Stimulated activated naive CD4-positive, alpha-beta T cell (primary cell): ENCODE data around the gene ABCD3.

Experiments used
- DNase-seq, 6 experiments: peaks; one replicate each; lab custom pipeline; 2025; lab: John Stamatoyannopoulos, UW

The ABCD3 gene

GRCh38 chr1:94463056-94463764, 45.0 kb downstream of the ABCD3 start:
- DNase-seq, result no peak

- peak in 3 of 6 experiments; percentile 22 to 55 (median 44) for DNase-seq
These were observed 45.7 kb downstream of the ABCD3 start for GRCh38 chr1:94463765-94464330.

DNA sequence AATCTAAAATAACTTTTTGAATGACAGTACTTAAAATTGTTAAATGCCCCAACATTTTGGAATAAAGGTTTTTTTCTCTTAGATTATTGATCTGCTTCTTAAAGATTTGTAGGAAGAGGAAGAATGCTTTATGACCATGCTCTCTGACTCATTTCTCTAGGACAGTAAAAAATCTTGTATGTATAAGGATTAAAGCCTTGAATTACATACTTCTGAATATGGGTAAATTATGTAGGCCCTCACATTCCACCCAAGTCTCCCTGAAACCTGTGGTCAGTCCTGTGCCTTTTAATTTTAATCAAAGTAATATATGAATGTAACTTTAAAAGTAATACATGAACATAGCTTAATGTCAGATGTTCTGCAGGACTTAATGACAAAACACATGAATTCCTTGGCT, 50.5 kb downstream of the ABCD3 start:
- DNase-seq, result no peak

DNA sequence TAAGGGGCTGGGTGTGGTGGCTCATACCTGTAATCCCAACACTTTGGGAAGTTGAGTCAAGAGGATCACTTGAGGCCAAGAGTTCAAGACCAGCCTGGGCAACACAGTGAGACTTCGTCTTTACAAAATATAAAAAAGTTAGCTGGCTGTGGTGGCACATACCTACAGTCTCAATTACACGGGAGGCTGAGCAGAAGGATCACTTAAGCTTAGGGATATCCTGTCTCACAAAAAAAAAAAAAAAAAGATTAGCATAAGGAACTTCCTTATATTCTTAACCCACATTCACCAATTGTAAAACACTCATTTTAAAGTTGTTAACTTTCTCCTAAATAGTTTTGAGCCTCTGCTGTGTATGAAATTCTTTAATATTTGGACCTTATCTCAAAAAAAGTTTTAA, 53.1 kb downstream of the ABCD3 start:
- DNase-seq, result no peak

DNA sequence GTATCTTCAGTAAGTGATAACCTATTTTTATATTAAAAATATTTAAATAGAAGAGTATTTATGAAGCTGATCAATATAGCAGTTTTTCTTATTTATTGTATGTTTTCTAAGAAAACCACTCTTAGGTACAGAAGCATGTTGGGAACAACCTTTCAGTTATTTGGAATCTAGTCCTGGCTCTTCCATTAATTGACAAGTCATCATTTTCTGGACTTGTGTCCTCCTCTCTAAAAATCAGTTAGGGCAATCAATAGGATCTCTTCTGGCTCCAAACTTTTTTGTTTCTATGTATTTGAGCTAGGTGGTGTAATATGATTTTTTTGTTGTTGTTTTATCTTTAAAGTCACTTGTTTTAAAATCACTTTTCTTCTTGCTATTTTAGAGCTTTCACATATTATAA, 57.0 kb downstream of the ABCD3 start:
- no peak for DNase-seq

- no peak for DNase-seq
These were observed 61.5 kb downstream of the ABCD3 start for GRCh38 chr1:94479682-94480081.

DNA sequence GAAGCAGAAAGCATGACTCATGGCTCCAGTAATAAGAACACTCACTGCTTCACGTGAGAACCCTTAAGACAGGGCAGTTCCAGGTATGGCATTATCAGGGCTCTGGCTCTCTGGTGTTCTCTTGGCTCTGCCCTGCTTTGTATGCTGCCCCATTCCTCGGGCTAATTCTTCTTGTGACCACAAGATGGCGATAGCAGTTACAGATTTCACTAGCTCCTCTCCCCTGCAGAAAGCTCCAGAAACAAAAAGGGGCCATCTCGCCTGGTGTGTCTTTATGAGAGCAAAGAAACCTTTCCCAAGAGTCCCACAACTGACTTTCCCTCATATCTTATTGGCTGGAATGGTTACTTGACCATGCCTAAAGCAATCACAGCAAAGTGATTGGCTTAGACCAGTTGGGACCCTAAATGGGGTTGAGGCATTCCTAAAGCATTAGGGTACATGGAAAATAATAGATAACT, 63.3 kb downstream of the ABCD3 start:
- DNase-seq, result peak in 5 of 6 experiments; percentile 2 to 47 (median 4)

DNA sequence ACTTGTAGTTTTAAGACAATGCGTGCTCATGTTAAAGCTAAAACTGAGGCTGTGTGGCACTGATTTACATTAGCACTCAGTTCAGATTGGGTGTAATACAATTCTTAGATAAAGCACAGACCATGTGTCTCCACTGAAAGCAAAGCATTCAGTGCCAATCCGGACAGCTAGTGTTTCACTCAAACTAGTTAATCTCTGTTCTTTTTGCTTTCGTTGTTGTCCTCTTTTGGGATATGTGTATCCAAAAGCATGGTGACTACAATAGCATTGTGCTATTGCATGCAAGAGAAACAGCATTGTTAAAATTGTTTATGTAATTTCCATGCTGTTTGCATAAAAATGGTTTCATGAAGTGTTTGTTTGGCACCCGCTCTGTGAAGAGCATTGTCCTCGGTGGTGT, 68.8 kb downstream of the ABCD3 start:
- no peak for DNase-seq

- no peak for DNase-seq
These were observed 72.4 kb downstream of the ABCD3 start for GRCh38 chr1:94490556-94490955.

DNA sequence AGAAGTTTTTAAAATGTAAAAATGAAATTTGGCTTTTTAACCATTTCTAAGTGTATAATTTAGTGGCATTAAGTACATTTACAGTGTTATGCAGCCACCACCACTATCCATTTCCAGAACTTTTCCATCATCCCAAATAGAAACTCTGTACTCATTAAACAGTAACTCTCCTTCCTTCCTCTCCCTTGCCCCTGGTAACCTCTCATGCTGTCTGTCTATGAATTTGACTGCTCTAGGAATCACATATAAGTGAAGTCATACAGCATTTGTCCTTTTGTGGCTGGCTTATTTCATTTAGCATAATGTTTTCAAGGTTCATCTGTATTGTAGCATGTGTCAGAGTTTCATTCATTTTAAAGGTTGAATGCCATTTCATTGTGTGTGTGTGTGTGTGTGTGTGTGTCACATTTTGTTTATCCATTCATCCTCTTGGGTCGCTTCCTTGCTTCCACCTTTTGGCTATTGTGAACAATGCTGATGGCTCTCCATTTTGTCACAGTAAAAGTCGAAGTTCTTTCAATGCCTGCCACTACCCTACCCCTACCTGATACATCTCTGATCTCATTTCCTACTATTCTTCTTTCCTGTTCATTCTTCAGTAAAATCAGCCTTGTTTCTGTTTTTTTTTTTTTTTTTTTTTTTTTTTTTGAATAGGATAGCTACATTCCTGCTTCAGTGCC, 78.0 kb downstream of the ABCD3 start:
- no peak for DNase-seq

GRCh38 chr1:94501426-94501825, 83.2 kb downstream of the ABCD3 start:
- no peak for DNase-seq

- no peak for DNase-seq
These were observed 83.7 kb downstream of the ABCD3 start for GRCh38 chr1:94501935-94502334.

DNA sequence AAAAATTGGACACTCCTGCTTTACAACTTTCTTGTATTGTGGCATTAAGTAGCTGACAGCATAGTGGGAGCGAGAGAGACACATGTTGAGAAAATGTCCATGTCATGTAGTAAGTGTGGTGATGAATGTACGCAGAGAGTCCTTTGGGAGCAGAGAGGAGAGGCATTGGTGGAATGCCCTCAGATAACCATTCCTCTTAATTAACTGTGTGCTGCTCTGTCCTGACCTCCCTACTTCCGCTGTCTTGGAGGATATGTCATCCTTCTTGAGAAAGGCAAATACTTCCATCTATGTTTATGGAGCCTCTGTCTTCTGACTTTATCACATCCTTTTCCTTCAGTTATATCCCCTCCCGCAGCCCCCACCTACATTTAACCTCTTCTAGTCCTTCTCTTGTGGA, 85.0 kb downstream of the ABCD3 start:
- DNase-seq, result no peak

DNA sequence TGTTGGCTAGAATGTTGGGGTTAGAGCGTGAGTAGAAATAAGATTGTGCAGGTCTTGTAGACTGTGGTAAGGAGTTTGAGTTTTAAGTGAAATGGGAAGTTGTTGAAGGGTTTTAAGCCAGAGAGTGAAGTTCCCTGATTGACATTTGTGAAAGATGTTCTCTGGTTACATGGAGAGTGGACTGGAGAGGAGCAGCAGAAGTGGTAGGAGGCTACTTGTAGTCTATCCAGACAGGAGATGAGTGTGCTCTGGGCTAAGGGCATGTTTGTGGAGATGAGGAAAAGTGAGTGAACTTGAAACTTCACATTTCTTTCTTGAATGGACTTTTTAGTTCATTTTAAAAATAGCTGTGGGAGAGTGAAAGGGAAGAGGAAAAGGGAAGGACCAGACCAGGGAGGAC, 86.4 kb downstream of the ABCD3 start:
- no peak for DNase-seq

GRCh38 chr1:94512816-94513215, 94.6 kb downstream of the ABCD3 start:
- DNase-seq, result no peak

DNA sequence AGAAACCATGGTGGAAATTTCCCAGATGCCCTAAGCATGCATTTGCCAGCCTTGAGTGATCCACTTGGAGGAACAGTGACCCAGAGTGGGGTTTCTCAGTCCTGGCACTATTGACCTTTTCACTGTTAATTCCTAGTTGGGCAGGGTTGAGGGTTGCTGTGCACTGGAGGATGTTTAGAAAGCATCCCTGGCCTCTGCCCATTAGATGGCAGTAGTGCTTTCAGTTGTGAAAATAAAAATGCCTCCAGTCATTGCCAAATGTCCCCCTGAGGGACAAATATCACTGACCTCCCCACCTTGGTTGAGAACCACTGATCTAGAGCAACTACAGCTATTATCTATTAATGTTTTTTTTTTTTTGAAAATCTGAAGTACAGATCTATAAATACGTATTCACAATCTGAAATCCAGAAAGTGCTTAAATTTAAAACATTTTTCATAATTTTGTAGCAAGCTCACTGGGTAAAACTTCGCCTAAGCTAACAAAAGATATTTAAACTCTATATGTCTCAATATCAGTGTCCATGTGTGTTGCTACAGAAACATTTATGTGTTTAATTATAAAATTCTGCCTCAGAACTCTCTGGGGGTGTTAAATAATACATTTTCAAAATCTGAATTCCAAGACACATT, 96.0 kb downstream of the ABCD3 start:
- no peak for DNase-seq

- DNase-seq, result no peak
These were observed 97.2 kb downstream of the ABCD3 start for GRCh38 chr1:94515296-94515947.

- no peak for DNase-seq
These were observed 101.2 kb downstream of the ABCD3 start for GRCh38 chr1:94519351-94519750.

GRCh38 chr1:94522304-94522703, 104.1 kb downstream of the ABCD3 start:
- no peak for DNase-seq

DNA sequence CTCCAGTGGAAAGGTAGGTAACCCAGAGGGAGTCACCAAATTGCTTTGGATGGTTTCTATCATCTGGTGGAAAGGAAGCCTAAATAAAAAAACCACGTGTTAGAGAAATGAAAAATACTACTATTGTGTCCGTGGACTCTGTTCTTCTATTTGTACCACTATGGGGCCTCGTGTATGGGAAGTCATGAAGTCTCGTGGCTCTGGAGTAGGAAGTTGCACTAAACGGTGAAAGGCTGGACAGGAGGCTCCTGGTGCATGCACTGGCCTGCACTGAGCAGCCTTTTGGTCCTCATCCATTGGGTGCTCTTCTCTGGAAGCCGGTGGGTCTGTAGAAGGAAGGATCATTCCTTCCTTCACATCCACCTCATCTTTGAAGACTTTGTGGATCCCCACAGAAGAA, 106.3 kb downstream of the ABCD3 start:
- DNase-seq, result no peak

DNA sequence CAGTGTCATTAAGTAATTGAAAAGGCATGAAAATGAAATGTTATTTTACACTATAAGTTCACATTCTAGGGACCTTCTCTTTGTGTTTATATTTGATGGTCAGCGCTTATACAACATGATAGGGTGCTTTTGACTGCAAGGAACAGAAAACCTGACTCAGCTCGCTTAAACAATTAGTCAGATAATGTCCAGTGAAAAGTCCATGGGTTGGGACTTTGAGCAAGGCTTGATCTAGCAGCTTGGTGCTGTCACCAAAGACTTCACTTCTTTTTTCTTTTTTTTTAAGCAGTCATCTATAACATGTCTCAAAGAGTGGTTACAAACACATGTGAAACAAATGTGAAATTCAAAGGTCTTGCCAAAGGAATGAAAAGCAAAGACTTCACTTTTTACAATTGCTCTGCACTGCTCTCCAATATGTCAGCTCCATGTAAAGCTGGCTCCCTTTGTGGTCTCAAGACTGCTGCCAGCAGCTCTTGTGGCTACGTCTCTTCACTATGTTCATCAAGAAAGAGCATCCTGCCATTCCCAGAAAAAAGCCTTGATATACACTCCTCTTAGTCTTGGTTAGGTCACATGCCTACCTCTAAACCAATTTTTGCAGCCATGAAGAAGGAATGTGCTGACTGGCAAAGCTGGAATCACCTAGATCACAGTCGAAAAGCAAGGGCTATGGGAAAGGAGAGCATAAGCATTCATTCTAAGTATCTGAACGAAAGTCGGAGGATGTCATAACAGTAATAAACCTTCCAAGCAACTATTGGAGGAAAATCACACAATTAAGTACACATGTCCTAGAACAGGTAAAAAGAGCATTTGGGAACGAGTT, 108.2 kb downstream of the ABCD3 start:
- DNase-seq, result no peak
